ENCODE data around the gene LIMCH1. TPM values are rescaled to one million over a fixed set of nuclear protein-coding genes. Genes with fewer than 3 reads are reported as not detected.

LIMCH1 gene
- total RNA-seq, 1 donor from 2014 or later: 257 TPM

DNA sequence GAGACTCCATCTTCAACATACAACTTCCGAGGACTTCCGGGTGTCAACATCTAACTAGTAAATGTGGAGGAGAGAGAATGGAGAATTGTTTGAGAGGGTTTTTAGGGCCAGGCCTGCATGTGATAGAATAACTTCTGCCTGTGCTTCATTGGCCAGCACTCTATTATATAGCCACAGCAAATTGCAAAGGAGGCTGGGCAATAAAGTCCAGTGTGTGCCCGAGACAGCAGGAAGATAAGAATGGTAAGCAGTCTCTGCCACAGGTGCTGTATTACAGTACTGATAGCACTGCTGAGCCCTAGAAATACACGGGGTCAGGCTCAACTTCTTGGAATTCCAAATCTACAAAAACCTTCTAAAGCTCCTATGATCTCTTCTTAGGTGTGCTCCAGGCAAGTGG is 20.8 kb upstream of the LIMCH1 start:
- Mint-ChIP-seq H3K27me3 (ENCODE audit: unreplicated experiment) (peaks cover 2% of the 10 kb centered on the region), H3K4me3 (ENCODE audit: unreplicated experiment) (no peak overlapping the region), H3K27ac (ENCODE audit: unreplicated experiment) (no peak overlapping the region), H3K9me3 (ENCODE audit: unreplicated experiment) (no peaks in the 10 kb centered on the region), H3K4me1 (ENCODE audit: unreplicated experiment) (peaks cover 27% of the 10 kb centered on the region), H3K36me3 (ENCODE audit: low read depth, unreplicated experiment) (peaks cover 7% of the 10 kb centered on the region)
- no peak for TF ChIP-seq CTCF (IDR thresholded peaks at IDR 0.05; ENCODE audit: unreplicated experiment)
- DNase-seq (ENCODE audit: low spot score): no peak

DNA sequence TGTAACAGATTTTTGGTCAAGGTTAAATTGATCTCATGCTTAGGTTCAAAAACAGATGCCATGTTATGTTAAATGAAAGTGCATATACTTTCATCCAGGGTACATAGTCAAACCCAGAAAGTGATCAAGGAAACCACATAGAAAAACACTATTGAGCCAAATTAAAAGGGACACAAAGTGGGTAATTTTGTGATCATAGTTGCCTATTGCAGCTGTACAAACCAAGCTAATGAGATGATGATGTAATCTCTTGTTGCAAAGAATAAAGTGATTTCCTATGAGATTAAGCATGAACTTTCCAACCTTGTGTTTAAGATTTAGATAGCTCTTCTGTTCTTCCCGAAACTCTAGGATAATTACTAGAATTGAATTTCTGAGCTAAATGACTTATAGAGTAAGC is 20.2 kb upstream of the LIMCH1 start:
- TF ChIP-seq CTCF (IDR thresholded peaks at IDR 0.05; ENCODE audit: unreplicated experiment): no peak
- DNase-seq (ENCODE audit: low spot score): no peak
- Mint-ChIP-seq H3K27ac (ENCODE audit: unreplicated experiment) (no peak overlapping the region), H3K4me1 (ENCODE audit: unreplicated experiment) (peaks cover 24% of the 10 kb centered on the region), H3K36me3 (ENCODE audit: low read depth, unreplicated experiment) (peaks cover 7% of the 10 kb centered on the region), H3K4me3 (ENCODE audit: unreplicated experiment) (no peak overlapping the region), H3K9me3 (ENCODE audit: unreplicated experiment) (no peaks in the 10 kb centered on the region), H3K27me3 (ENCODE audit: unreplicated experiment) (no peaks in the 10 kb centered on the region)

DNA sequence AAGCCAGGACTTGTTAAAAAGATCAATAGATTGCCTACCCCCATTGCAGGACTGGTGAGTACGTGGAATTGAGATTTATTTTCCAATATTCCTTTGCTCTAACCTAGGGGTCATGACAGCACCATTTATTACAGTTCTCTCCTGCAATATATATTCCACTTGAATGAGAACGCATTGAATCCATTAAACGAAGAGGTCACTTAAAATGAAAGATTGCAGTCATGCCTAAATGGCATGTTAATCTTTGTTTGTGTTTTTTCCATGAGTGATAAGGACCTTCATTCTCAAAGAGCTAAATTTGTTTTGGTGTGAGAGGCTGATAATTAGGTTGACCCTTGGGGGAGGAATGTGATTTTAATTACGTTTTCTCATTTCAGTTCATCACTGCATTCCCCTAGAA is 13.5 kb upstream of the LIMCH1 start:
- TF ChIP-seq CTCF (IDR thresholded peaks at IDR 0.05; ENCODE audit: unreplicated experiment): no peak
- Mint-ChIP-seq H3K36me3 (ENCODE audit: low read depth, unreplicated experiment) (peaks cover 20% of the 10 kb centered on the region), H3K27ac (ENCODE audit: unreplicated experiment) (peak overlapping the region; percentile 20), H3K9me3 (ENCODE audit: unreplicated experiment) (no peaks in the 10 kb centered on the region), H3K4me1 (ENCODE audit: unreplicated experiment) (peaks cover 30% of the 10 kb centered on the region), H3K4me3 (ENCODE audit: unreplicated experiment) (no peak overlapping the region), H3K27me3 (ENCODE audit: unreplicated experiment) (no peaks in the 10 kb centered on the region)
- DNase-seq (ENCODE audit: low spot score): no peak

- Mint-ChIP-seq H3K4me3 (ENCODE audit: unreplicated experiment) (no peak overlapping the region), H3K36me3 (ENCODE audit: low read depth, unreplicated experiment) (peaks cover 20% of the 10 kb centered on the region), H3K27me3 (ENCODE audit: unreplicated experiment) (no peaks in the 10 kb centered on the region), H3K9me3 (ENCODE audit: unreplicated experiment) (no peaks in the 10 kb centered on the region), H3K27ac (ENCODE audit: unreplicated experiment) (peak overlapping the region; percentile 87), H3K4me1 (ENCODE audit: unreplicated experiment) (peaks cover 36% of the 10 kb centered on the region)
- DNase-seq (ENCODE audit: low spot score): no peak
- no peak for TF ChIP-seq CTCF (IDR thresholded peaks at IDR 0.05; ENCODE audit: unreplicated experiment)
Observed at GRCh38 chr4:41525129-41525528, 12.8 kb upstream of the LIMCH1 start.

DNA sequence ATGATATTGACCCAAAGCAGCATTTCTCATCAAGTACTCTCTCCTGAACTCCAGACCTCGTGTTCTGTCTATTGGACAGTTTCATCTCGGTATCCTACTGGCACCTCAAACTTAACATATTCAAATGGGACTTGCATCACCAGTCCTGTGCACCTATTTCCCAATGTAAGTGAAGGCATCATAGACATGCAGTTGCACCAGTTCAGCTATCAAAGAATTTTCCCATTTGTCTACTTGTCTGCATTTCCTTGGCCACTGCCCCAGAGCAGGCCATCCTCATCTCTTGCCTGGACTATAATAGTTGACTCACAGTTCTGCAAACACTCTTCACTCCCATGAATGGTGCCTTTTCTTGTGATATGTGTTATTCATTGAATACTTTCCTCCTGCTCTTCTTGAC is 11.3 kb upstream of the LIMCH1 start:
- Mint-ChIP-seq H3K4me1 (ENCODE audit: unreplicated experiment) (peaks cover 44% of the 10 kb centered on the region), H3K36me3 (ENCODE audit: low read depth, unreplicated experiment) (peaks cover 20% of the 10 kb centered on the region), H3K4me3 (ENCODE audit: unreplicated experiment) (no peak overlapping the region), H3K27ac (ENCODE audit: unreplicated experiment) (no peak overlapping the region), H3K9me3 (ENCODE audit: unreplicated experiment) (no peaks in the 10 kb centered on the region), H3K27me3 (ENCODE audit: unreplicated experiment) (peaks cover 4% of the 10 kb centered on the region)
- TF ChIP-seq CTCF (IDR thresholded peaks at IDR 0.05; ENCODE audit: unreplicated experiment): no peak
- DNase-seq (ENCODE audit: low spot score): no peak
